CD4-positive, alpha-beta T cell treated with Interleukin-17A for 4 hours (primary cell): Measurements from ENCODE around the gene ADAM23.
"Not testable (repeated sequence)": the region's sequence is repeated elsewhere in the genome, so short reads cannot be mapped to it uniquely, and the experiment has no call there.

Experiments used
- DNase-seq: peaks from one replicate; pipeline ENCODE4 v3.0.0-alpha.2; 2020; ENCODE audit warnings: mixed read lengths

ADAM23 gene

DNA sequence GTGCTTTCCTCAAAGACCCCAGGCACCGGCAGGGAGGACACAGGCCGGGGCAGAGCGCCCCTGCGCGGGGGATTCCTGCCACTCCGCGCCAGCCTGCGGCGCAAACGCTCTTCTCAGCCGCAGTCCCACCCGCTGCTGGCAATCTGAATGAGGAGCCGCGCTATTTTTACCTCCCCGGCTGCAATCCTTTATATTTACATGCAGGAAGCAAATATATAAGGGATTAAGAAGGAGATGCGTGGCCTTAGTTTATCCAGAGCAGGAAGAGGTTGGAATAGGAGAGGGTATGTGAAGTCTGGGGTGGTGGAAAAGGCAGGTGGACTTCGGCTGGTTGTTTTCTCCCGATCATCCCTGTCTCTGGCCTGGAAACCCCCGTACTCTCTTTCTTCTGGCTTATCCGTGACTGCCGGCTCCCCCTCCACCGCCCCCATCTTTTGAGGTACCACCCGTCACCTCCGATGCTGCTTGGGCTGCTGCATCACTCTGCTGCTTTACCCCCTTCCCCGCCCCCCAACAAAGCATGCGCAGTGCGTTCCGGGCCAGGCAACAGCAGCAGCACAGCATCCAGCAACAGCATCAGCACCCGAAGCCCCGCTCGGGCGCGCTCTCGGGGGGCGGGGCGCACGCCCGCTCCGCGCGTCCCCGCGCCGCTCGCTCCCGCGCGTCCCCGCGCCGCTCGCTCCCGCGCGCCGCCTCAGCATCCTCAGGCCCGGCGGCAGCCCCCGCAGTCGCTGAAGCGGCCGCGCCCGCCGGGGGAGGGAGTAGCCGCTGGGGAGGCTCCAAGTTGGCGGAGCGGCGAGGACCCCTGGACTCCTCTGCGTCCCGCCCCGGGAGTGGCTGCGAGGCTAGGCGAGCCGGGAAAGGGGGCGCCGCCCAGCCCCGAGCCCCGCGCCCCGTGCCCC is at the start of gene ADAM23:
ADAM23 (plus strand) TSS at position 700 of the 902 bp plus-strand sequence. CDS start 335 bp downstream, outside the sequence.
- peak; percentile 51 for DNase-seq

GRCh38 chr2:206396211-206396610 is 47.1 kb upstream of the ADAM23 start:
- no peak for DNase-seq

- DNase-seq: not testable (repeated sequence)
Measured at GRCh38 chr2:206402956-206403569, 40.3 kb upstream of the ADAM23 start.

DNA sequence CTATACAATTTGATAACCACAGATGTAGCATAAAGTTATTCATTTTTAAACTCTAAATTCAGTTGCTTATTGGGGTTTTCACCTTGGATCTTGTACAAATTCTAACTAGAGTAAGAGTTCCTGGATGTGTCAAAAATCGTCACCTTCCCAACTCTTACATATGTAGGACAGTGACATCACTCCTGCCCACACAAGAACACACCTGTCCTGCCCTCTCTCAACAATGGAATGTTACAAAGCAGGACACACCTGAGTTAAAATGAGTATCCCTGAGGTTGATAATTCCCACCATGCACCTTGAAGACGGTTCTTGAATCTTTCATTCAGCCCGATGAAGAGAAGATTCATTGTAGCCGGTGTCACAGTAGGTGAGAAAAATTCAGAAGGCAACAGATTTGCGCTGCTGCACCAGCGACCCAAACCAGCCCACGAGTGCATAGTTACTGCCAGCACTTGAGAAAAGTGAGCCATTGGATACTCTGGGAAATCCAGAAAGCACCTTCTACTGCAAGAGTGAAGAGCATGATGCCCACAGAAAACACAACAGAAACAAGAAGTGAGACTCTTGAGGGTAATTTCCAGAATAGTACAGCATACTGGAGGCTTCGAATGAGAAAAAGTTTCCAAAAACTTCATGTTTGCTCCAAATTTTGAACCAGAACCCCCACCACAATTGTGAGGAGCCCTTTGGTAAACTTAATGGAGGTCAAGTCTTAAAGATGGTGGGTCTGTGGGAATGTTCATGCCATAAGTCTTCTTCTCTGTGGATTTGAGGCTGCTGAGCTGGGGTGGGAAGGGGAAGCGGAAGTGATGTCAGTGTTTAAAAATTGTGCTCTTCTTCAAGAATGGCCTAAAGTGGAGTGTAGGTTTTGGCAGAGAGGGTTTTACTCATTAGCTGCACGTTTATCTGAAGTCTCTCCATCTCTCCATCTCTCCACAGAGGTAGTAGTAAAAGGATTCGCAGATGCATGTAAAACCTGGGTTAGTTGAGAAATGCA is 34.7 kb upstream of the ADAM23 start:
- DNase-seq: no peak

DNA sequence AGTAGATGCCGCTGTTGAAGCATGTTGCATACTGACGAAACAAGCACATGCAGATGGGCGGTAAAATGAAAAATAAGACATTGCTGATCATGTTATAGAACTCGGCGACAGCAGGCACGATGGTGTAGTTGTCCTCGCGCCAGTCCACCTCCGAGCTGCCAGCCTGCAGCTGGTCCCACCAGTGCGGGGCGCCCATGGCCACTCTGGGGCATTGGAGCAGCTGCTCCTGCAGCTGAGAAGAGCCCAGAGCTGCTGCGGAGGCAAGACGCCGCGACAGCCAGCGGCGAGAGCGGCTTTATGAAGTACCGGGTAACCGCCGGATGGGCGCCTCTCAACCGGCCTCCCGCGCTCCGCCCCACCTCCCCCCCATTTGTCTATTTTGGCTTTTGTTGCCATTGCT is 32.6 kb upstream of the ADAM23 start:
- no peak for DNase-seq

GRCh38 chr2:206415618-206416243 is 27.6 kb upstream of the ADAM23 start:
- DNase-seq: no peak

DNA sequence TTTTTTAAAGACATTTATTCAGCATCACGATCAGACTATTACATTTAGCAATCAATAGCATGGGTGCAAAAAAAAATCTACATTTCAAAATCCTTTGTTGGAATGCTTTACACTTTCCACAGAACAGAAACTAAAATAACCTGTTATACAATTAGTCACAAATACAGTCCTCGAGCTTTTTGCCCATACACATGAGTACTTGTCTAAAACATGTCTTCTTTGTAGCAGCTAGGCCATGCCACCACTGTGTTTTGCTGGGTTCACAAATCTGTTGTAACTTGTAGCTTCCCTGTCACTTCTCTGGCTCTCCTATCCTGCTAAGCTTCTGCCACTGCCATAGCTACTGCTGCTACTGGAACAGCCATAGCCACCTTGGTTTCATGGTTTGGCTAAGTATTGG is 24.4 kb upstream of the ADAM23 start:
- no peak for DNase-seq

DNA sequence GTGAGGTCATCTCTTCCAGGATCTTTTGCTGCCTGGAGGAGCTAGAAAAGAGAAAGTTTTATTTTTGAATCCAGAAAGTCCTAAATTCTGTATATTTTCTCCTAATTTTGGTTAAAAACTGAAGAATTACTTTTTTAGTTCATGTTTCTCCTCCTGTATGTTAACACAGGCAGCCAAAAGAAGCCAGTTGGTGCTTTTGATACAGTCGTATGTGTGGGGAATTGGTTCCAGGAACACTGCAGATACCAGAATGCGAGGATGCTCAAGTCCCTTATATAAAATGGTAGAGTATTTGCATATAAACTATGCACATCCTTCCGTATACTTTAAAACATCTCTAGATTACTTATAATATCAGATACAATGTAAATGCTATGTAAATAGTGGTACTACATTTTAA is 22.6 kb upstream of the ADAM23 start:
- DNase-seq: no peak

DNA sequence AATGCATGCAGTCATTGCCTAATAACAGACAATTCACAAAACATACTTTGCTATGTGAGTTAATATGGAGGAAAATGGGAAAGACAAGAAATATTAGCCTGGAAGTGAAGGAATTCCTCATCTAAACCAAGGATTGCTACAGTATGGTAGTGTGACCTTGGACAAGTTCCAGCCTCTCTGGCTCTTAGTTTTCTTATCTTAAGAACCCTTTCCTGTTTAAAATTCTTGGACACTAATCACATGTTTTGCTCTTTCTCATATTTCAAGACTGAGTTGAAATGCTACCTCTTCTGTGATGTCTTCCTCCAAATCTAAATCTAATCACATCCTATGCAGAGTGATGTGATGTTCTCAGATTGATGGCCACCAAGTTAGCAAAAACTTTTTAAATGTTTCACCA is 20.8 kb upstream of the ADAM23 start:
- no peak for DNase-seq

- DNase-seq: no peak
Measured at GRCh38 chr2:206423147-206423546, 20.2 kb upstream of the ADAM23 start.

DNA sequence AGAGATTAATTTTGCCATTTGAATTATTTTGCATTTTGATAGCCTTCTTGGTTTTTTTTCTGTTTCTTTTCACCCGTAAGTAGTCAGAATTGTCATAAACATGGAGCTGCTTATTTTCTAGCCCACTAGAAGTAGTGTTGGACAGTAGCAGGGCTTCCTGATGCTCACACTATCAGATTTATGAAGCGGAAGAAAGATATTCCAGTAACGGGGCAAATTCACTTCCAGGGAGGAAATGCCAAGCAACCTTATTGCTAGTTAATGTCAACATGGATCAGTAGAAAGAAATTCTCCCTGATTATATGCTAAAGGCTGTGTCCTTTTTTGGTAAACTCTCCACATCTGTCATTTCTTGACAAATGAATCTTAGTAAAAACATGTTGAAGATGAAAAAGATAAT is 19.2 kb upstream of the ADAM23 start:
- DNase-seq: no peak

- no peak for DNase-seq
Measured at GRCh38 chr2:206428783-206429182, 14.5 kb upstream of the ADAM23 start.

DNA sequence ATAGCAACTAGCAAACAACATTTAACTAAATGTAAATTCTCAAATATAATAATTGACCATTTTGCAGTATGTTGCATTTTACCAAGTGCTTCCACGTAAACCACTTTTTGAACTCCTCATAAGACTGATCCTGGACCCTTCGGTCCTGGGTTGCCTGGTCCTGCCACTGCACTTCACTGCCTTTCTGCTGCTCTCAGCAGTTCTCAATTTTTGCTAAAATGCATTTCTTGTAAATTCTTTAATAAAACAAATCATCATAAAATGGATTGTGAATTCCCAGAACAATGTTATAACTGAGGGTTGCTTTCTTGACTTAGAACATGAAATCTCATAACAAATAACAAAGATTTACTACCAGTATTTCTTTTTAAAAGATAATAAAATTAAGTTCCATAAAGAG is 12.9 kb upstream of the ADAM23 start:
- DNase-seq: no peak

DNA sequence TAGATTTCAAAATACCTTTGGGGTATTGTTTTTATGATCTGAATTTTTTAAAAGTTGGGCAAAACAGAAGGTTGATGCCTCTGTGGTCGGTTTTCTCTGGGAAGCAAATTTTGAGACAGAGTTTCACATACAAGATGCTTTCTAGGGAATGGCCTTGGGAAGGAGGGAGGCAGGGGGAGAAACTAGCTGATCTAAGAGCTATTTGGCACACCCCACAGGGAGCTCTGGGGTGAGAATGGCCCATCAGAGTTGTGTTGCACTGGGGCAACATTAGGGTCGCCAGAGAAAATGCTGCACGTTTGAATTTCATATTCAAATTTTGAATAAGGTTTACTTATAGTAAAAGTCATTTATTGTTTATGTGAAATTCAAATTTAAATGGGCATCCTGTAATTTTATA is 11.9 kb upstream of the ADAM23 start:
- DNase-seq: no peak

DNA sequence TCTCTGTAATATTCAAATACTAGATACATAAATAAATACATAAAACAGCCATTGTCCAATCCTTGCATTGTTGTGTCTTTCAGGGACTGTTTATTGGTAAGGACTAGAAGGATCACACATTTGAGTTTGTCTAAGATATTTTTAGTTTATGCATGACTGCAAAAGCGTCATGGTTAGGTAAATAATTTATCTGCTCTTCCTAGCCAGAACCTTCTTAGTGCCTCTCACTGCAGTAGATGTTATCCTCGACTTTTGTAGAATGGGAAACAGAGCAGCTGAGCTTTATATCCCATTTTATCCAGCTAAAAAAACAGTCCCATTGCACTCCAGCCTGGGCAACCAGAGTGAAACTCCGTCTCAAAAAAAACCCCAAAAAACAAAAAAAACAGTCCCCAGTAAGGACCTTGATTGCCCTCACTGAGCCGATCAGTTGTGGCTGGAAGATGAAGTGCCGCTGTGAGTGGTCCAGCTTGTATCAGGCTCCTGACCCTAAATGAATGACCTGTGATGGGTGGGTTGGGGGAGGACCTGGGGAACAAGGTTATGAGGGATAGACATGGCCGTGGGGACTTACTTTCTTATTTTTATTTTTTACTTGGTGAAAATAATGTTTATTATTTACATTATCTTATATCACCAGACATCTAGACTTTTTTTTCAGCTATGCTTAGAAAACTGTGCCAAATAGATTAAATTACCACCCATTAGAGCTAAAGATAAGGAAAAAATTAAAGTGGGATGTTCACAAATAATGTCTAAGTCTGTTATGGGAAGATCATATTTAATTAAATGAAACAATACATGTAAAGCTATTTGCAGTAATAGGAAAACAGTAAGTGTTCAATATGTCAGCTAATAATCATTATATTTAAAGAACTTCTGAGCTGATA is 10.9 kb upstream of the ADAM23 start:
- no peak for DNase-seq

- DNase-seq: no peak
Measured at GRCh38 chr2:206433190-206433589, 10.1 kb upstream of the ADAM23 start.

GRCh38 chr2:206433686-206434085 is 9.6 kb upstream of the ADAM23 start:
- no peak for DNase-seq

- no peak for DNase-seq
Measured at GRCh38 chr2:206435742-206436141, 7.6 kb upstream of the ADAM23 start.

DNA sequence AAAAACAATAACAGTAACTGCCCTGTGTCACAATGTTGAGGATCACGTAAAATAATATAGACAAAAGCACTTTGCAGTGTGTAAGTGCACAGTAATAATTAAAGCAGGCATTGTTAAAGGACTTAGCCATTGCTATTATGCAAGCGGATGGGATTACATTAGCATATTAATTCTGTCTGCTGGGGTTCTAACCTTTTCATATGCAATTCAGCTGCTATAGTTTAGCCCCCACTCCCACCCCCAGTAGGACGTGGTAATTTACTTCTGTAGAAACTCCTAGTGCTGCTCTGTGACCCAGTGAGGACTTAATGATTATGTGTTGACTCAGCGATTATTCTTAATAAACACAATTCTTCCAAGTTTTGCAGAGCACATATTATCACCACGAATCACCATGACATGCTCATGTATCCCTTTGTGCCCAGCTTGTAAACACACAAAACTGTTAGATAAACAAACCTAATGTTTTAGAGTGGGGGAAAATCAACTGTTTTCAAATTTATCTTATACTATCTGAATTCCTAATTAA is 5.1 kb upstream of the ADAM23 start:
- no peak for DNase-seq

- DNase-seq: no peak
Measured at GRCh38 chr2:206442474-206442832, 879 bp upstream of the ADAM23 start.
